Measurements from ENCODE around the gene LCMT1. TPM values are rescaled to one million over a fixed set of nuclear protein-coding genes. Genes with fewer than 3 reads are reported as not detected.

The LCMT1 gene
- total and polyA plus RNA-seq, 4 donors, result 21.0 to 34.8 (median 31.0) TPM

- no peak overlapping the region for H3K27ac ChIP-seq (ENCODE audit: low read depth in 1 of 2, low read length in 1 of 2)
- WGBS, 2 donors, result 67 to 75% methylated on average over 8 of the region's 8 CpGs
- H3K4me1 ChIP-seq (ENCODE audit: control insufficient read depth in 5 of 5, insufficient read depth in 5 of 5, low read length in 5 of 5), result no peaks in the 10 kb centered on the region
- peaks cover 0 to 2% (median 0%) of the 10 kb centered on the region in 4 donors for H3K9me3 ChIP-seq (ENCODE audit: control insufficient read depth in 4 of 4, insufficient read depth in 3 of 4, low read length in 3 of 4)
- ATAC-seq (ENCODE audit: insufficient read depth, low FRiP score) (no peak), DNase-seq (no peak)
- H3K27me3 ChIP-seq (ENCODE audit: control insufficient read depth in 3 of 3, insufficient read depth in 3 of 3, low read length in 2 of 3), result peaks cover 0 to 5% (median 0%) of the 10 kb centered on the region in 3 donors
- TF ChIP-seq CTCF (IDR thresholded peaks at IDR 0.05; ENCODE audit: control extremely low read depth, extremely low read depth), result no peak
- no peaks in the 10 kb centered on the region for H3K36me3 ChIP-seq (ENCODE audit: control insufficient read depth in 4 of 4, insufficient read depth in 4 of 4, low read length in 4 of 4)
- no peak overlapping the region for H3K4me3 ChIP-seq
- H3K9ac ChIP-seq (ENCODE audit: insufficient read depth in 1 of 2, low read length in 2 of 2), result no peak overlapping the region
Observed at GRCh38 chr16:25094596-25094995, 16.9 kb upstream of the LCMT1 start.

- Histone ChIP-seq H3K27me3 (ENCODE audit: control insufficient read depth in 3 of 3, insufficient read depth in 3 of 3, low read length in 2 of 3) (peaks cover 0 to 5% (median 0%) of the 10 kb centered on the region in 3 donors), H3K27ac (ENCODE audit: low read depth in 1 of 2, low read length in 1 of 2) (no peak overlapping the region), H3K9me3 (ENCODE audit: control insufficient read depth in 4 of 4, insufficient read depth in 3 of 4, low read length in 3 of 4) (peaks cover 0 to 2% (median 0%) of the 10 kb centered on the region in 4 donors), H3K4me3 (no peak overlapping the region), H3K36me3 (ENCODE audit: control insufficient read depth in 4 of 4, insufficient read depth in 4 of 4, low read length in 4 of 4) (no peaks in the 10 kb centered on the region), H3K9ac (ENCODE audit: insufficient read depth in 1 of 2, low read length in 2 of 2) (no peak overlapping the region), H3K4me1 (ENCODE audit: control insufficient read depth in 5 of 5, insufficient read depth in 5 of 5, low read length in 5 of 5) (no peaks in the 10 kb centered on the region)
- no peak for ATAC-seq (ENCODE audit: insufficient read depth, low FRiP score)
- WGBS, 2 donors, result 74 to 97% methylated on average over 4 of the region's 4 CpGs
- no peak for TF ChIP-seq CTCF (IDR thresholded peaks at IDR 0.05; ENCODE audit: control extremely low read depth, extremely low read depth)
- DNase-seq, result no peak
Observed at GRCh38 chr16:25095636-25096035, 15.9 kb upstream of the LCMT1 start.

- Histone ChIP-seq H3K4me3 (no peak overlapping the region), H3K27ac (ENCODE audit: low read depth in 1 of 2, low read length in 1 of 2) (no peak overlapping the region), H3K9me3 (ENCODE audit: control insufficient read depth in 4 of 4, insufficient read depth in 3 of 4, low read length in 3 of 4) (peaks cover 0 to 2% (median 0%) of the 10 kb centered on the region in 4 donors), H3K9ac (ENCODE audit: insufficient read depth in 1 of 2, low read length in 2 of 2) (no peak overlapping the region), H3K27me3 (ENCODE audit: control insufficient read depth in 3 of 3, insufficient read depth in 3 of 3, low read length in 2 of 3) (peaks cover 0 to 5% (median 0%) of the 10 kb centered on the region in 3 donors), H3K4me1 (ENCODE audit: control insufficient read depth in 5 of 5, insufficient read depth in 5 of 5, low read length in 5 of 5) (no peaks in the 10 kb centered on the region), H3K36me3 (ENCODE audit: control insufficient read depth in 4 of 4, insufficient read depth in 4 of 4, low read length in 4 of 4) (no peaks in the 10 kb centered on the region)
- DNase-seq (no peak), ATAC-seq (ENCODE audit: insufficient read depth, low FRiP score) (no peak)
- 52 to 63% methylated on average over 5 of the region's 5 CpGs for WGBS, 2 donors
- no peak for TF ChIP-seq CTCF (IDR thresholded peaks at IDR 0.05; ENCODE audit: control extremely low read depth, extremely low read depth)
Observed at GRCh38 chr16:25097276-25097975, 14.1 kb upstream of the LCMT1 start.

Measured in lung (tissue), 12 donors.